Tracheal epithelial cell (primary cell): ENCODE results near the gene USP17L15. TPM values are rescaled to one million over a fixed set of nuclear protein-coding genes. Genes with fewer than 3 reads are reported as not detected.

Experiments
- total RNA-seq: library from RNA; depleted of rRNA; stranded (reverse); fragments of >200 nt; gene quantifications from 2 replicates; pipeline ENCODE4 v1.2.1, GENCODE V29; 2014

Gene USP17L15
- total RNA-seq, result not detected in 2 replicates

GRCh38 chr4:9234085-9234484, at the start of gene USP17L15:
Gene USP17L15 (plus strand): TSS chr4:9234385. CDS start chr4:9234385, 0 bp downstream.

GRCh38 chr4:9210357-9210756, 23.8 kb upstream of the USP17L15 start, which contains the start of gene USP17L10:
Gene USP17L10 (plus strand): TSS chr4:9210657. CDS start chr4:9210657, 0 bp downstream.

GRCh38 chr4:9215105-9215504, 19.1 kb upstream of the USP17L15 start, which contains the start of gene USP17L11:
Gene USP17L11 (plus strand): TSS chr4:9215405. CDS start chr4:9215405, 0 bp downstream.

GRCh38 chr4:9219852-9220251, 14.3 kb upstream of the USP17L15 start, which contains the start of gene USP17L12:
Gene USP17L12 (plus strand): TSS chr4:9220152. CDS start chr4:9220152, 0 bp downstream.

GRCh38 chr4:9224596-9224995, 9.6 kb upstream of the USP17L15 start, which contains the start of gene USP17L13:
Gene USP17L13 (plus strand): TSS chr4:9224896. CDS start chr4:9224896, 0 bp downstream.

GRCh38 chr4:9243579-9243978, 9.4 kb downstream of the USP17L15 start, which contains the start of gene USP17L17:
Gene USP17L17 (plus strand): TSS chr4:9243879. CDS start chr4:9243879, 0 bp downstream.

GRCh38 chr4:9247953-9248680, 13.9 kb downstream of the USP17L15 start, which contains the start of gene USP17L18:
Gene USP17L18 (plus strand): TSS chr4:9248630. CDS start chr4:9248630, 0 bp downstream.

GRCh38 chr4:9253078-9253477, 18.9 kb downstream of the USP17L15 start, which contains the start of gene USP17L19:
Gene USP17L19 (plus strand): TSS chr4:9253378. CDS start chr4:9253378, 0 bp downstream.

GRCh38 chr4:9257824-9258223, 23.6 kb downstream of the USP17L15 start, which contains the start of gene USP17L20:
Gene USP17L20 (plus strand): TSS chr4:9258124. CDS start chr4:9258124, 0 bp downstream.

GRCh38 chr4:9262572-9262971, 28.4 kb downstream of the USP17L15 start, which contains the start of gene USP17L21:
Gene USP17L21 (plus strand): TSS chr4:9262872. CDS start chr4:9262872, 0 bp downstream.

GRCh38 chr4:9267319-9267718, 33.1 kb downstream of the USP17L15 start, which contains the start of gene USP17L22:
Gene USP17L22 (plus strand): TSS chr4:9267619. CDS start chr4:9267619, 0 bp downstream.

Other genes with a start within 250 kb of the USP17L15 start
- not detected in 2 replicates for gene FAM90A26, start 64.0 kb upstream of the USP17L15 start, total RNA-seq
- gene USP17L10, start 23.7 kb upstream of the USP17L15 start, total RNA-seq, result not detected in 2 replicates
- gene USP17L11, start 19.0 kb upstream of the USP17L15 start, total RNA-seq, result not detected in 2 replicates
- gene USP17L12, start 14.2 kb upstream of the USP17L15 start, total RNA-seq, result not detected in 2 replicates
- gene USP17L13, start 9.5 kb upstream of the USP17L15 start, total RNA-seq, result not detected in 2 replicates
- not detected in 2 replicates for gene USP17L17, start 9.5 kb downstream of the USP17L15 start, total RNA-seq
- not detected in 2 replicates for gene USP17L18, start 14.2 kb downstream of the USP17L15 start, total RNA-seq
- not detected in 2 replicates for gene USP17L19, start 19.0 kb downstream of the USP17L15 start, total RNA-seq
- not detected in 2 replicates for gene USP17L20, start 23.7 kb downstream of the USP17L15 start, total RNA-seq
- not detected in 2 replicates for gene USP17L21, start 28.5 kb downstream of the USP17L15 start, total RNA-seq
- gene USP17L22, start 33.2 kb downstream of the USP17L15 start, total RNA-seq, result not detected in 2 replicates
- not detected in 2 replicates for gene USP17L24, start 90.8 kb downstream of the USP17L15 start, total RNA-seq
- not detected in 2 replicates for gene USP17L25, start 95.5 kb downstream of the USP17L15 start, total RNA-seq
- not detected in 2 replicates for gene USP17L26, start 100.3 kb downstream of the USP17L15 start, total RNA-seq
- not detected in 2 replicates for gene USP17L5, start 105.0 kb downstream of the USP17L15 start, total RNA-seq
- gene USP17L27, start 109.8 kb downstream of the USP17L15 start, total RNA-seq, result not detected in 2 replicates
- gene USP17L28, start 114.5 kb downstream of the USP17L15 start, total RNA-seq, result not detected in 2 replicates
- gene USP17L29, start 119.3 kb downstream of the USP17L15 start, total RNA-seq, result not detected in 2 replicates
- gene USP17L30, start 128.7 kb downstream of the USP17L15 start, total RNA-seq, result not detected in 2 replicates
- not detected in 2 replicates for gene DEFB131A, start 210.0 kb downstream of the USP17L15 start, total RNA-seq